Spleen (tissue), 11 donors: ENCODE measurements around the gene A2ML1. TPM values are rescaled to one million over a fixed set of nuclear protein-coding genes. Genes with fewer than 3 reads are reported as not detected.

Experiments used
- DNase-seq: peaks from one replicate; pipeline ENCODE4 v3.0.0-alpha.2; 2020
- H3K27ac ChIP-seq, 8 donors: fragments of 200-600 bp; sonication (generic) in 7 of 8; 1 replicate in 4 of 8; 2 replicates in 4 of 8; pipeline versions ENCODE4 v1.5.0 to v1.8.0; 2016 to 2021; ENCODE audit warnings: inconsistent platforms in 4 of 8, mild to moderate bottlenecking in 4 of 8, moderate library complexity in 1 of 8
- H3K27me3 ChIP-seq, 7 donors: fragments of 200-600 bp; sonication (generic) in 6 of 7; replicated peaks in 1 of 7; 1 replicate in 4 of 7; 2 replicates in 3 of 7; pipeline versions ENCODE4 v1.5.0 to v1.8.0; 2016 to 2021; ENCODE audit warnings: inconsistent platforms in 3 of 7, mild to moderate bottlenecking in 1 of 7
- H3K36me3 ChIP-seq, 6 donors: fragments of 200-600 bp; sonication (generic) in 5 of 6; 1 replicate in 4 of 6; 2 replicates in 2 of 6; pipeline versions ENCODE4 v1.5.0 to v1.8.0; 2016 to 2021; ENCODE audit warnings: inconsistent platforms in 2 of 6
- H3K4me1 ChIP-seq, 6 donors: fragments of 200-600 bp; sonication (generic) in 5 of 6; 1 replicate in 3 of 6; 2 replicates in 3 of 6; pipeline versions ENCODE4 v1.5.0 to v1.8.0; 2016 to 2021; ENCODE audit warnings: inconsistent platforms in 3 of 6
- H3K4me3 ChIP-seq, 8 donors: fragments of 200-600 bp; sonication (generic) in 7 of 8; 1 replicate in 4 of 8; 2 replicates in 4 of 8; pipeline versions ENCODE4 v1.5.0 to v1.8.0; 2016 to 2021; ENCODE audit warnings: inconsistent platforms in 4 of 8, mild to moderate bottlenecking in 4 of 8, moderate library complexity in 2 of 8
- H3K9me3 ChIP-seq, 8 donors: fragments of 200-600 bp; sonication (generic) in 7 of 8; 1 replicate in 4 of 8; 2 replicates in 4 of 8; pipeline versions ENCODE4 v1.5.0 to v1.8.0; 2016 to 2021; ENCODE audit warnings: inconsistent platforms in 4 of 8
- POLR2A ChIP-seq, 3 donors: fragments of 450-650 bp; IDR thresholded peaks; one replicate each; pipeline ENCODE4 v1.5.1; 2017; ENCODE audit warnings: antibody characterized with exemption in 3 of 3, mild to moderate bottlenecking in 1 of 3
- POLR2AphosphoS5 ChIP-seq, 3 donors: sonication (generic); formaldehyde crosslinking; IDR thresholded peaks; one replicate each; pipeline ENCODE4 v1.5.1; 2017; ENCODE audit warnings: antibody characterized with exemption in 3 of 3
- WGBS, 5 donors: extraction: QIAGEN DNeasy Blood & Tissue Kit in 3 of 5; methylation state at CpG; one replicate each; pipeline versions ENCODE4 v1.1.5 to v1.1.7; 2013 to 2018; 5-methylcytosine and 5-hydroxymethylcytosine counted together
- intact Hi-C: fragments of 100-400 bp; cut with DNase I; formaldehyde crosslinking; loops from one replicate; pipeline ENCODE4 v1.15.0; 2023; ENCODE audit warnings: low total_unique reads
- polyA plus RNA-seq, 3 donors: library from polyadenylated mRNA; stranded (reverse); fragments of 200-250 nt; gene quantifications; one replicate each; pipeline ENCODE4 v1.2.1, GENCODE V29; 2013
- total RNA-seq, 7 donors: library from RNA; depleted of rRNA in 3 of 7; stranded (reverse); fragments of >200 nt in 3 of 7; fragmentation: NEBNext Ultra II Directional in 4 of 7; extraction: Animal tissue kit (Norgen Biotek cat#: 25700) in 4 of 7; gene quantifications; one replicate each; pipeline versions ENCODE4 v1.1.0 to v1.2.1, GENCODE V29; 2016 to 2021
- TF ChIP-seq, protein P1 (sequence below), 11 experiments: fragments of 200-600 bp in 7 of 11; fragments of 450-650 bp in 4 of 11; sonication (generic) in 4 of 11; IDR thresholded peaks in 8 of 11; conservative IDR thresholded peaks in 3 of 11; 1 replicate in 7 of 11; 2 replicates in 4 of 11; pipeline versions ENCODE4 v1.4.0 to v1.8.0; 2016 to 2021; ENCODE audit warnings: antibody characterized with exemption in 11 of 11, inconsistent platforms in 4 of 11, mild to moderate bottlenecking in 1 of 11
- donor health status: healthy with polysubstance abuse.
- donor health status: DM: no; HTN: no; CAD: no; lungs with moderate emphysema.
- donor health status: DM: no; HTN: no; CAD: no.
- donor health status: Bipolar disorder and iron deficiency.
- donor health status: healthy.
- donor health status: DM: no; HTN: no; CAD: no.
- donor health status: DM: yes; HTN: yes; CAD: no.

The A2ML1 gene
- total and polyA plus RNA-seq, 10 donors = 0.02 to 0.22 (median 0.02) TPM; not detected in 7

DNA sequence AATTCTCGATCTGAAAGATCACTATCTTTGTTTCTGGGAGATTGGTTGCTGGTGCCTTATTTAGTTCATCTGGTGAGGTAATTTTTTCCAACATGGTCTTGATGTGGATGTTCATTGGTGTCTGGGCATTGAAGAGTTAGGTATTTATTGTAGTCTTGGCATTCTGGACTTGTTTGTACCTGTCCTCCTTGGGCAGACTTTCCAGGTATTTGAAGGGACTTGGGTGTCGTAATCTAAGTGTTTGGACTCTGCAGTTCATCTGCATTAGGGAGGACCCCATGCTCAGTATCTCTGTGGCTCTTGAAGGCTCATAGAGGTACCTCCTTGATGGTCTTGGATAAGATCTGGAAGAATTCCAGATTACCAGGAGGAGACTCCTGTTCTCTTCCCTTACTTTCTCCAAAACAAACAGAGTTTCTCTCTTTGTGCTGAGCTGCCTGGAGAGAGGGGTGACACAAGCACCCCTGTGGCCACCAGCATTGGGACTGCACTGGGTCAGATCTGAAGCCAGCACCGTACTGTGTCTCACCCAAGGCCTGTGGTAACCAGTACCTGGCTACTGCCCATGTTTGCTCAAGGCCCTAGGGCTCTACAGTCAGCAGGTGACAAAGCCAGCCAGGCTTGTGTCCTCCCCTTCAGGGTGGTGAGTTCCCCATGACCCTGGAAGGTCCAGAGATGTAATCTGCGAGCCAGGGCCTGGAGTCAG, 5.3 kb downstream of the A2ML1 start:
- intact Hi-C loops = no loop called here
- no peak for DNase-seq
- Histone ChIP-seq H3K36me3 (no peaks in the 10 kb centered on the region), H3K27ac (no peak overlapping the region), H3K4me1 (no peaks in the 10 kb centered on the region), H3K27me3 (no peaks in the 10 kb centered on the region), H3K4me3 (no peak overlapping the region), H3K9me3 (peaks cover 0 to 15% (median 6%) of the 10 kb centered on the region in 8 donors)
- TF ChIP-seq POLR2AphosphoS5 (IDR thresholded peaks at IDR 0.05) (no peak), POLR2A (IDR thresholded peaks at IDR 0.05) (no peak)
- TF ChIP-seq, protein P1, sequence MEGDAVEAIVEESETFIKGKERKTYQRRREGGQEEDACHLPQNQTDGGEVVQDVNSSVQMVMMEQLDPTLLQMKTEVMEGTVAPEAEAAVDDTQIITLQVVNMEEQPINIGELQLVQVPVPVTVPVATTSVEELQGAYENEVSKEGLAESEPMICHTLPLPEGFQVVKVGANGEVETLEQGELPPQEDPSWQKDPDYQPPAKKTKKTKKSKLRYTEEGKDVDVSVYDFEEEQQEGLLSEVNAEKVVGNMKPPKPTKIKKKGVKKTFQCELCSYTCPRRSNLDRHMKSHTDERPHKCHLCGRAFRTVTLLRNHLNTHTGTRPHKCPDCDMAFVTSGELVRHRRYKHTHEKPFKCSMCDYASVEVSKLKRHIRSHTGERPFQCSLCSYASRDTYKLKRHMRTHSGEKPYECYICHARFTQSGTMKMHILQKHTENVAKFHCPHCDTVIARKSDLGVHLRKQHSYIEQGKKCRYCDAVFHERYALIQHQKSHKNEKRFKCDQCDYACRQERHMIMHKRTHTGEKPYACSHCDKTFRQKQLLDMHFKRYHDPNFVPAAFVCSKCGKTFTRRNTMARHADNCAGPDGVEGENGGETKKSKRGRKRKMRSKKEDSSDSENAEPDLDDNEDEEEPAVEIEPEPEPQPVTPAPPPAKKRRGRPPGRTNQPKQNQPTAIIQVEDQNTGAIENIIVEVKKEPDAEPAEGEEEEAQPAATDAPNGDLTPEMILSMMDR (IDR thresholded peaks at IDR 0.05 in 8 of 11, conservative IDR thresholded peaks at IDR 0.05 in 3 of 11) = no peak
- 80 to 89% (median 82%) methylated on average over 4 of the region's 4 CpGs for WGBS, 5 donors

DNA sequence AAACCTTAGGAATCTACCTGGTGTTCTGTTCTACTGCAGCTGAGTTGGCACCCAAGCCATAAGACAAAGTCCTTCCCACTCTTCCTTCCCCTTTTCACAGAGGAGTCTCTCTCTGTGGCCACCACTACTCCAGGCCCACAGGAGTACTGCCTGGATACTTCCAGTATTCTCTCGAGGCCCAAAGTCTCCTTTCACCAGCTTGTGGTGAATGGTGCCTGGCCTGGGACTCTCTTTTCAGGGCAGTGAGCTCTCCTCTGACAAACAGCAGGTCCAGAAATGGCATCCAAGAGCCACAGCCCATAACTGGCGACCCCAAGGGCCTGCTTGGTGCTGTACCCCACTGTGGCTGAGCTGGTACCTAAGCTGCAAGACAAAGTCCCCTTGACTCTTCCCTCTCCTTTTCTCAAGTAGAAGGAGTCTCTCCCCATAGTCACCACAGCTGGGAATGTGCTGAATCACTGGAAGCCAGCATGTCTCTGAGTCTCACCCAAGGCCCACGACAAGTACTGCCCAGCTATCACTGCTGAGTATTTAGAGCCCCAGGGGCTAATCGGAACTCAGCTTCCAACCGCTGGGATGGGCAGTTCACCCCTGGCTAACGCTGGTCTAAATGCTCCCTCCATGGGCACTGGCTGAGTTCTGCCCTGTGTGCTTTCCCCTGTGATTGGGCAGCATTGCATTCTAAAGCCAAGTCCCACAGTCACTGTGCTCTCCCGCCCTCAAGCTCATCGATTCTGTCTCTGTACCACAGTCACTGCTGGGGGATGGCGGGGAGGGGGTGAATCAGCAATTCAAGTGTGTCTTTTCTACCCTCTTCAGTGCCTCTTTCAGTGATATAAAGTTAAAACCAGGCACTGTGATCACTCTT, 6.1 kb downstream of the A2ML1 start:
- Histone ChIP-seq H3K36me3 (no peaks in the 10 kb centered on the region), H3K9me3 (peaks cover 0 to 15% (median 6%) of the 10 kb centered on the region in 8 donors), H3K27ac (no peak overlapping the region), H3K27me3 (no peaks in the 10 kb centered on the region), H3K4me3 (no peak overlapping the region), H3K4me1 (no peaks in the 10 kb centered on the region)
- no peak for DNase-seq
- WGBS, 5 donors = 73 to 90% (median 80%) methylated on average over 7 to 9 of the region's 9 CpGs
- intact Hi-C loops = no loop called here
- TF ChIP-seq, protein P1 (IDR thresholded peaks at IDR 0.05 in 8 of 11, conservative IDR thresholded peaks at IDR 0.05 in 3 of 11) = no peak
- TF ChIP-seq POLR2AphosphoS5 (IDR thresholded peaks at IDR 0.05) = no peak
- no peak for TF ChIP-seq POLR2A (IDR thresholded peaks at IDR 0.05)

DNA sequence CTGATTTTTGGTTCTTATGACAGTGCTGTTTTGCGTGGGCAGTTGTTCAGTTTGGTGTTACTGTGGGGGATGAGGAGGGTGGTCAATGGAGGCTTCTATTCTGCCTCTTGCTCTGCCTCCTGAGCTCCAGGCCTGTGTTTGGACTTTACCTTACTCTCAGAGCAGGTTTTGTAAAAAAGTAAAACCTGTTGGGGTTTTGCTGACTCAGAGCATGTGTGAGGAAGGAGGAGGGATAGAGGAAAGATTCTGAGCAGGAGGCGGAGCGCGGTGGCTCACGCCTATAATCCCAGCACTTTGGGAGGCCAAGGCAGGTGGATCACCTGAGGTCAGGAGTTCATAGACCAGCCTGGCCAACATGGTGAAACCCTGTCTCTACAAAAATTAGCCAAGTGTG, 6.7 kb downstream of the A2ML1 start:
- no peak overlapping the region for H3K4me3 ChIP-seq
- no peak overlapping the region for H3K27ac ChIP-seq
- H3K36me3 ChIP-seq = no peaks in the 10 kb centered on the region
- TF ChIP-seq POLR2AphosphoS5 (IDR thresholded peaks at IDR 0.05) = no peak
- TF ChIP-seq, protein P1 (IDR thresholded peaks at IDR 0.05 in 8 of 11, conservative IDR thresholded peaks at IDR 0.05 in 3 of 11) = no peak
- no peak for TF ChIP-seq POLR2A (IDR thresholded peaks at IDR 0.05)
- DNase-seq = no peak
- H3K4me1 ChIP-seq = no peaks in the 10 kb centered on the region
- 72 to 80% (median 75%) methylated on average over 5 of the region's 5 CpGs for WGBS, 5 donors
- H3K9me3 ChIP-seq = peaks cover 0 to 15% (median 6%) of the 10 kb centered on the region in 8 donors
- H3K27me3 ChIP-seq = no peaks in the 10 kb centered on the region
- intact Hi-C loops = no loop called here

DNA sequence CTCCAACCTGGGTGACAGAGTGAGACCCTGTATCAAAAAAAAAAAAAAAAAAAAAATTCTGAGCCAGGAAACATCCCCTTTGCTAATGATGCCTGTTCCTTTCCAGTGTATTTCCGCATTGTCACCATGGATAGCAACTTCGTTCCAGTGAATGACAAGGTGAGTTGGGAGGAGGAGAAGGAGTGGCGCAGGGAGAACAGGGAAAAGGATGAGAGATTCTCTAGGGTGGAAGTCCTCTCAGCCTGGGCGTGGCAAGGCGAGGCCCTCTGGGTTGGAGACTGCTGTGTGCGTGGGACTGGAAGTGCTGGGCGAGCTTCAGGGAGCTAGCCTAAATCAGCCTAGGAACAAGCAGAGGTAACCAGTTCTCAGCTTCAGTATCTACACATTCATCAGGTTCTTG, 7.2 kb downstream of the A2ML1 start:
- Histone ChIP-seq H3K27me3 (no peaks in the 10 kb centered on the region), H3K27ac (no peak overlapping the region), H3K4me3 (no peak overlapping the region), H3K4me1 (no peaks in the 10 kb centered on the region), H3K36me3 (no peaks in the 10 kb centered on the region), H3K9me3 (peaks cover 0 to 15% (median 6%) of the 10 kb centered on the region in 8 donors)
- no peak for DNase-seq
- no peak for TF ChIP-seq POLR2AphosphoS5 (IDR thresholded peaks at IDR 0.05)
- no peak for TF ChIP-seq POLR2A (IDR thresholded peaks at IDR 0.05)
- TF ChIP-seq, protein P1 (IDR thresholded peaks at IDR 0.05 in 8 of 11, conservative IDR thresholded peaks at IDR 0.05 in 3 of 11) = no peak
- intact Hi-C loops = no loop called here
- WGBS, 5 donors = 86 to 95% (median 91%) methylated on average over 7 of the region's 7 CpGs
